MM.1S (cell line): ENCODE measurements around the gene CCDC87.

Experiments
- DNase-seq: peaks from one replicate; pipeline ENCODE4 v3.0.0-alpha.2; 2015
- H2AFZ ChIP-seq: fragments of 300-600 bp; sonication (generic); 2 replicates; pipeline ENCODE4 v1.6.0; 2016; ENCODE audit warnings: antibody characterized with exemption, low read length
- H3F3A ChIP-seq: fragments of 300-600 bp; sonication (generic); 2 replicates; pipeline ENCODE4 v1.6.1; 2016; ENCODE audit warnings: mild to moderate bottlenecking, antibody characterized with exemption, low read length, moderate library complexity, mixed read lengths; ENCODE audit not compliant: insufficient read depth
- H3K27ac ChIP-seq: fragments of 300-600 bp; sonication (generic); 2 replicates; pipeline ENCODE4 v1.5.1; 2016; ENCODE audit warnings: mild to moderate bottlenecking, low read length
- H3K27me3 ChIP-seq: fragments of 300-600 bp; sonication (generic); replicated peaks from 2 replicates; pipeline ENCODE4 v1.6.0; 2016; ENCODE audit warnings: low read length; ENCODE audit not compliant: insufficient read depth
- H3K36me3 ChIP-seq: fragments of 300-600 bp; sonication (generic); replicated peaks from 2 replicates; pipeline ENCODE4 v1.6.1; 2016; ENCODE audit warnings: mild to moderate bottlenecking, low read length, mixed read lengths; ENCODE audit not compliant: insufficient read depth
- H3K4me1 ChIP-seq: fragments of 300-600 bp; sonication (generic); 2 replicates; pipeline ENCODE4 v1.6.1; 2016; ENCODE audit warnings: low read length, mixed read lengths
- H3K4me2 ChIP-seq: fragments of 300-600 bp; sonication (generic); 2 replicates; pipeline ENCODE4 v1.6.0; 2016; ENCODE audit warnings: low read depth, low read length
- H3K4me3 ChIP-seq: fragments of 300-600 bp; sonication (generic); 2 replicates; pipeline ENCODE4 v1.5.1; 2016; ENCODE audit warnings: low read length, mixed read lengths
- H3K79me2 ChIP-seq: fragments of 300-600 bp; sonication (generic); 2 replicates; pipeline ENCODE4 v1.6.1; 2016; ENCODE audit warnings: mixed run types, low read length, mixed read lengths
- H3K9ac ChIP-seq: fragments of 300-600 bp; sonication (generic); 2 replicates; pipeline ENCODE4 v1.6.1; 2016; ENCODE audit warnings: low read length, mixed read lengths
- H3K9me2 ChIP-seq: fragments of 300-600 bp; sonication (generic); replicated peaks from 2 replicates; pipeline ENCODE4 v1.6.1; 2016; ENCODE audit warnings: mild to moderate bottlenecking, low read length, mixed read lengths; ENCODE audit not compliant: insufficient read depth
- H3K9me3 ChIP-seq: fragments of 300-600 bp; sonication (generic); replicated peaks from 2 replicates; pipeline ENCODE4 v1.6.1; 2016; ENCODE audit warnings: mild to moderate bottlenecking, low read length, mixed read lengths; ENCODE audit not compliant: insufficient read depth
- H4K20me1 ChIP-seq: fragments of 300-600 bp; sonication (generic); 2 replicates; pipeline ENCODE4 v1.6.1; 2016; ENCODE audit warnings: mild to moderate bottlenecking, low read length, moderate library complexity, mixed read lengths; ENCODE audit not compliant: insufficient read depth
- CTCF ChIP-seq: fragments of 300-600 bp; sonication (generic); IDR thresholded peaks from 2 replicates; pipeline ENCODE4 v1.5.1; 2016; ENCODE audit warnings: antibody characterized with exemption, low read length, mixed read lengths
- EZH2 ChIP-seq: fragments of 300-600 bp; sonication (generic); optimal IDR thresholded peaks from 2 replicates; pipeline ENCODE3; 2017; ENCODE audit warnings: low read depth, mild to moderate bottlenecking, antibody characterized with exemption, low read length, mixed read lengths
- EZH2phosphoT487 ChIP-seq: fragments of 300-600 bp; sonication (generic); IDR thresholded peaks from 2 replicates; pipeline ENCODE4 v1.6.1; 2018; ENCODE audit warnings: antibody characterized with exemption, low read length

CCDC87 gene

DNA sequence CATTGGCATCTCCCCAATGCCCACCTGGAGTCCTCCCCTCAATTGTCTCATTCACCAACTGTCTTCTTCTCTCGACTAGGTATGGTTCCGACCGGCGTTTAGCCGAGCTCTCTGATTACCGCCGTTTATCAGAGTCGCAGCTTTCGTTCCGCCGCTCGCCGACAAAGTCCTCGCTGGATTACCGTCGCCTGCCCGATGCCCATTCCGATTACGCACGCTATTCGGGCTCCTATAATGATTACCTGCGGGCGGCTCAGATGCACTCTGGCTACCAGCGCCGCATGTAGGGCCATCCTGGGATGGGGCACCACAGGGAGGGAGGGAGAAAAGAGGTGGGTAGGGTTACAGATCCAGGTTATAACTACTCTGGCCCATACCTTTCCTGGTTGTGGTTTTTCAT lies 33.5 kb upstream of the CCDC87 start:
- Histone ChIP-seq H3K36me3 (peaks cover 39% of the 10 kb centered on the region), H3K9me2 (no peaks in the 10 kb centered on the region), H3K4me3 (no peak overlapping the region), H3K79me2 (peaks cover 100% of the 10 kb centered on the region), H3K4me2 (no peak overlapping the region), H3F3A (peaks cover 10% of the 10 kb centered on the region; the same call in 1 of the 2 replicates), H3K27me3 (no peaks in the 10 kb centered on the region), H3K9me3 (no peaks in the 10 kb centered on the region), H3K27ac (no peak overlapping the region), H3K9ac (no peak overlapping the region), H2AFZ (no peak overlapping the region), H3K4me1 (no peaks in the 10 kb centered on the region), H4K20me1 (peaks cover 77% of the 10 kb centered on the region)
- TF ChIP-seq EZH2phosphoT487 (no peak), EZH2 (no peak), CTCF (no peak)
- DNase-seq: no peak

- Histone ChIP-seq H3K9ac (no peak overlapping the region), H3K27me3 (no peaks in the 10 kb centered on the region), H3K9me3 (no peaks in the 10 kb centered on the region), H3K9me2 (no peaks in the 10 kb centered on the region), H3F3A (peaks cover 10% of the 10 kb centered on the region; the same call in 1 of the 2 replicates), H3K4me1 (no peaks in the 10 kb centered on the region), H4K20me1 (peaks cover 83% of the 10 kb centered on the region), H3K36me3 (peaks cover 39% of the 10 kb centered on the region), H3K4me3 (no peak overlapping the region), H3K79me2 (peaks cover 100% of the 10 kb centered on the region), H2AFZ (no peak overlapping the region), H3K4me2 (no peak overlapping the region), H3K27ac (no peak overlapping the region)
- no peak for TF ChIP-seq EZH2
- no peak for TF ChIP-seq CTCF
- no peak for TF ChIP-seq EZH2phosphoT487
- DNase-seq: no peak
These were observed 32.9 kb upstream of the CCDC87 start for GRCh38 chr11:66625752-66626149.

- no peaks in the 10 kb centered on the region for H3K9me2 ChIP-seq
- peaks cover 83% of the 10 kb centered on the region for H4K20me1 ChIP-seq
- TF ChIP-seq EZH2 (no peak), EZH2phosphoT487 (no peak), CTCF (no peak)
These were observed 32.3 kb upstream of the CCDC87 start for GRCh38 chr11:66625041-66625751.

More at GRCh38 chr11:66625041-66625751, 32.3 kb upstream of the CCDC87 start:
- H3K4me1 ChIP-seq: no peaks in the 10 kb centered on the region
- H3K9me3 ChIP-seq: no peaks in the 10 kb centered on the region
- H3K4me2 ChIP-seq: no peak overlapping the region
- H3K9ac ChIP-seq: no peak overlapping the region
- H3K27me3 ChIP-seq: no peaks in the 10 kb centered on the region
- no peak overlapping the region for H3K27ac ChIP-seq
- H3K36me3 ChIP-seq: peaks cover 39% of the 10 kb centered on the region
- peaks cover 100% of the 10 kb centered on the region for H3K79me2 ChIP-seq
- no peak for DNase-seq
- no peak overlapping the region for H2AFZ ChIP-seq
- H3F3A ChIP-seq: peaks cover 8% of the 10 kb centered on the region; the same call in 1 of the 2 replicates
- H3K4me3 ChIP-seq: no peak overlapping the region
